Measurements from ENCODE around the gene SATL1.

- TF ChIP-seq POLR2A (IDR thresholded peaks at IDR 0.05) (no peak), POLR2AphosphoS5 (IDR thresholded peaks at IDR 0.05) (no peak), CTCF (IDR thresholded peaks at IDR 0.05) (no peak)
These were observed 29.6 kb downstream of the SATL1 start for GRCh38 chrX:85213792-85214530.

All from prostate gland (tissue), 2 donors.